GM19468 (cell line): Measurements from ENCODE around the gene SIX3.

Source experiments
- ATAC-seq: cut with Tn5 transposase; IDR thresholded peaks from one replicate; pipeline ENCODE4 v1.9.1; 2021; ENCODE audit warnings: mild to moderate bottlenecking, moderate library complexity, moderate number of reproducible peaks; ENCODE audit not compliant: unreplicated experiment; ENCODE audit errors: extremely low read depth

SIX3 gene

GRCh38 chr2:44980751-44981713 lies 39.5 kb downstream of the SIX3 start:
- no peak for ATAC-seq

GRCh38 chr2:44981714-44982108 lies 40.2 kb downstream of the SIX3 start:
- no peak for ATAC-seq

- ATAC-seq, result no peak
These were observed 42.5 kb downstream of the SIX3 start for GRCh38 chr2:44983836-44984604.

DNA sequence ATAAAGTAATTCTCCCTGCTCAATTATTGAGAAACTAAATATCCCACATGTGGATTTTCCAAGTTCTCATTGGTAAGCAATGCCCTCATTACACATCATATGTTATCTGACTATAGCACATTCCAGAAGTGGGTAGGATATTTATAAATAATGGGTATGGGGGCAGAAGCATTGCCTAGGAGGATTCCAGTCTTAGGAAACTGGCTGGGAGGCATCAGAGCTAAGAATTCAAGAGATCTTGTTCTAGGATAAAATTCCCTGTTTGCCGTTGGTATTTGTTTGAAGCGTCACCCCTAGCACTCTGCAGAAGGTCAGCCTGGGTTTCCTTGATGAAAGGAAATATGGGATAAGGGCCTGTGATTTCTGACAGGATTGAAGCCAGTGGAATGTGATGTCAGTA lies 47.7 kb downstream of the SIX3 start:
- ATAC-seq, result no peak

GRCh38 chr2:44994377-44994776 lies 52.9 kb downstream of the SIX3 start:
- no peak for ATAC-seq
